ENCODE results near the gene EHBP1L1.

GRCh38 chr11:65595131-65595530 is 19.3 kb downstream of the EHBP1L1 start:
- TF ChIP-seq EZH2 (IDR thresholded peaks at IDR 0.05; ENCODE audit: borderline replicate concordance, low read length) (no peak), CTCF (conservative IDR thresholded peaks at IDR 0.05 in 1 of 2, IDR thresholded peaks at IDR 0.05 in 1 of 2; ENCODE audit: extremely low read depth in 1 of 2, insufficient read depth in 1 of 2, low read depth in 1 of 2, low read length in 2 of 2) (no peak)
